ENCODE measurements around the gene C1QTNF2.

The C1QTNF2 gene

GRCh38 chr5:160369990-160370712, at the start of gene C1QTNF2:
TSS of gene C1QTNF2 (minus strand) at chr5:160370626. CDS start at chr5:160355011, 15,615 bp downstream.
- no peak for FAIRE-seq

GRCh38 chr5:160420331-160420610, 49.8 kb upstream of the C1QTNF2 start:
- FAIRE-seq, result no peak

GRCh38 chr5:160419458-160420330, 49.3 kb upstream of the C1QTNF2 start:
- no peak for FAIRE-seq

DNA sequence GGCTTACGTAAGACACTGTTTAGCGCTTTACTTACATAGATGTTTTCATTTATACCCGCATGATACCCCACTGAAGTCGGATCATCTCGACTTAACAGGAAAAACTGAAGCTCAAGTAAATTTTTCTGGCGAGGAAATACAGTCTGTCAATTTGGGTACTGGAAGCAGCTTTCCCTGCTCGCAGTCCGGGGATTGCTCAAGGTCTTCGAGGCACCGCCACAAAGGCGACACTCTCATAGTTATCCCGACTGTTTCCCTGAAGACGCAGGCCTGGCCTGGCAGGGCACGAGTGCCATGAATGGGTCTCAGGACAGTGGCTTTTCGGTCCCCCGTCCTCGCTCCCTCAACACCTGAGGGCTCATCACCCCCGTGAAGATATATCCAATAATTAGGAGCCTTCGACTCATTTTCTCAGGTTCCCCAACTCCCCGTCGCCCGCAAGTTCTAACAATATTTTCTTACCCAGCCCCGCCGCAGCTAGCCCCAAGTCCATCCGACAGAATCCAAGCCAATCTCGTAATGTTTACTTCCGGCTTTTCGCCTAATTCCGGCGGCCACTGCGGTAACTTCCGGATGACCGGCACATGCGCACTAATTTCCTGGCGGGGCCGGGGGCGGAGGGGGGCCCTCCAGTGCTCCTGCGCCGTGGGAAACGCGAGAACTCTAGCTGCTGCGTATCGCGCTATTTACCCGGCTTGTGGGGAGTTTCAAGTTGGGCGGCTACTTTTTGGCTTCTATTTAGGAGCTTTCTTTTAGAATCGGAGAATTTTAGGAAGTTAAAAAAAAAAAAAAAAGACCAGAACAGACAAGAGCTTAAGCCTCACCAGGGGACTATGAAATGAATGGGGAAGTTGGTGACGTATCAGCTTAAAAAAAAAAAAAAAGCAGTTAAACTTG, 48.4 kb upstream of the C1QTNF2 start, which contains the start of gene SLU7:
Gene SLU7 (minus strand): TSS at position 521 of the 897 bp plus-strand sequence. CDS start 3,787 bp downstream, outside the sequence.
- peak; percentile 91 for FAIRE-seq

DNA sequence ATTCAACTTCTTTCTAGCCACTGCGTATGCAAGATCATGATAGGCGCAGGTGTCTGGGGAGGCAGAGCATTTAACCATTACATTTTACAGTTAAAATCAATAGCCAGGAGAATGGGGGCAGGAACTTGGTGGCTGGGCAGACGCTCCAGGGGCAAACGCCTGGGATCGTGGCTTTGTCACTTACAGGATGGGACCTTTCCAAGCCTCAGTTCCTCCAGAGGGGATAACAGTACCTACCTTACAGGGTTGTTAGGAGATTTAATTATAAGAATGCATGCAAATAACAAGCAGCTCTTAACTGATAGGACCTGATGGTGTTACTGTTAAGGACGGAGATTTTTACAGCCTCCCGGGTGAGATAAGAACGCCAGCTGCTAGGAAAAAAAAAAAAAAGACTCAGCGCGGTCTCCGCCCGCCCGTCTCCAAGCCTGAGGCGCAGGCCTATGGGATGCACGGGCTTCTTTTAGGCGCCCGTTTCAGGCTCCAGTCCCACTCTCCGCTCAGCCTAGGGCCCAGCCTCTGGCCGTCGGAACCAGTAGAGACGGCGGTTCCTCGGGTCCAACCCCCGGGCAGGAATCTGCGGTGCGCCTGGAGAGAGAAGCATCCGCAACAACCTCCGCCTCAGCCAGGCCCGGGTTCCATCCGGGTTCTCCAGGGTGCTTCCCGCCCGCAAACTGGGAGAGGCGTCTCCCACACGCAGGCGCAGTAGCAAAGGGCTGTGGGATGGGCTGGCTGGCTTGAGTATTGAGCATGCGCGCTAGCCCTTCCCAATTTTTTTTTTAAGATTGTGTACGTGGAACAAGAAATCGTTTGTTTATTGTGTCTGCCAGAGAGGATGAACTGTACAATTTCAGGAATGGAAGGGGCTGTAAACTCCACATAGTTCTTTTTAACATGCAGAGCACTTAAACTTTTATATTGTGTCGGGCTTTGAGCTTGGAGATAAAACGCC, 29.3 kb upstream of the C1QTNF2 start, which contains the start of gene FAM200C:
Gene FAM200C (minus strand): TSS at position 653 of the 952 bp plus-strand sequence. CDS start 4,564 bp downstream, outside the sequence.
- peak; percentile 96 for FAIRE-seq

- peak; percentile 72 for FAIRE-seq
Observed at GRCh38 chr5:160398806-160399205, 28.4 kb upstream of the C1QTNF2 start.

GRCh38 chr5:160397492-160397891, 27.1 kb upstream of the C1QTNF2 start:
- no peak for FAIRE-seq

DNA sequence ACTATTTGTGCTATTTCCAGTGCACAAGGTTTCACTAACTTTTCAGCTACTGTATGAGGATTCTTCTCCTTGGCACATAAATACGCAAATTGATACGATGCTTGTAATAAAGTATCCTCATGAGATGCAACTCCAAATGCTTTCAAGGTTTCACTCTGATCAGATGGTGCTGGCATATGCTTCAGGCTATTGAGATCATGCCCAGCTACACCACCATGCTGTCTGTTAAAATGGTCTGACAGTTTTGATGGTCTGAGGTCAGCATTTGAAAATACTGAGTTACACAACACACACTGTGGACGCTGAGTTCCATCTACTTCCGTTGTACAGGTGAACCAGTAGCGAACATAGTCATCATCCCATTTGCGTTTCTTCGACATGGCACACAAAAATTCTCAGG, 24.7 kb upstream of the C1QTNF2 start:
- FAIRE-seq, result no peak

DNA sequence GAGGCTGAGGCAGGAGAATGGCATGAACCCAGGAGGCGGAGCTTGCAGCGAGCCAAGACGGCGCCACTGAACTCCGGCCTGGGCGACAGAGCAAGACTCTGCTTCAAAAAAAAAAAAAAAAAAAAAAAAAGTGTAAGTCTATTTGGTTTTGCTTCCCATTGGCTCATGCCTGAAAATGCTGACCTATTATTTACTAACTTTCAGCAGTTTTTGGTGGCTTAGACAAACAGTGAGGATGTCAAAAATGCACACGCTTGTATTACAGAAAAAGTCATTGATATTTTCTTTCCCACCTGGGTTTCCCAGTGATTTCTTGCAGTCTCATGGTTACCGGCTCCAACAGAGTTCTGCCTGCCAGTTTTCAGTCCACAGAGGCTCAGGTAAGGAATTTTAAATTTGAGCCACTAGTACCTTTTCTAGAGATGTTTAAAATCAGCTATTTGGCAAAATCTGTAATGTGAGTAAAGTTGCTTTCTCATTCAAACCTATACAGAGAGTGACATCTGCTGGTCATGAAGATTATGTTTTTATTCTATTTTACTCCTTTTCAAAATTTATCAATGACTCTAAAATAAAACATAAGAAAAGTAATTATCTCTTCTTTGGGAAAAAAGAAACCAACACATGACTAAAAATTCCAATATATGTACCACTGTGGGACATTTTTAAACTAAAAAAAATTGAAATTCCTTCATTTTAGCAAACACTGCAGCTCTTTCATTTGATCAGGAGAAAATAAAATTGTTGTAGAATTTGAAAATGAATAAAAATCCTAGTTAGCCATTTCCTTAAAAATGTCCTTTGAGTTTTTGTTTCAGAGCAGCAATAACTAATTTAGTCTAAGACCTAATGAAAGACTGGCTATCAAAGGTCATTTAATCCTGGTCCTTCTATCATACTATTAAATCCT, 20.6 kb upstream of the C1QTNF2 start:
- FAIRE-seq, result peak; percentile 98

DNA sequence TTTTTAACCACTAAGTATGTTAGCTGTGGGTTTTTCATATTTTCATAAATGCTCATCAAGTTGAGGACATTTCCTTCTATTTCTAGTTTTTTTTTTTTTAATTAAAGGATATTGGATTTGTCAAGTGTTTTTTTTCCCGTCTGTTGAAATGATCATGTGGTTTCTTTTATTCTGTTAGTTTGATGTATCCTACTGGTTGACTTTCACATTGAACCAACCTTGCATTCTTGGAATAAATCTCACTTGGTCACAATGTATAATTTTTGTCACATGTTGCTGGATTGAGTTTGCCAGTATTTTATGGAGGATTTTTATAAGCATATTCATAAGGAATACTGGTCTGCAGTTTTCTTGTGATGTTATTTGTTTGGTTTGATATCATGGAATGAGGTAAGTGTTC, 17.0 kb upstream of the C1QTNF2 start:
- FAIRE-seq, result no peak

GRCh38 chr5:160385496-160385895, 15.1 kb upstream of the C1QTNF2 start:
- no peak for FAIRE-seq

GRCh38 chr5:160384681-160385080, 14.3 kb upstream of the C1QTNF2 start:
- FAIRE-seq, result no peak

- FAIRE-seq, result no peak
Observed at GRCh38 chr5:160382346-160382745, 11.9 kb upstream of the C1QTNF2 start.

- FAIRE-seq, result no peak
Observed at GRCh38 chr5:160380041-160380440, 9.6 kb upstream of the C1QTNF2 start.

- no peak for FAIRE-seq
Observed at GRCh38 chr5:160379511-160379910, 9.1 kb upstream of the C1QTNF2 start.

- no peak for FAIRE-seq
Observed at GRCh38 chr5:160378330-160378729, 7.9 kb upstream of the C1QTNF2 start.

DNA sequence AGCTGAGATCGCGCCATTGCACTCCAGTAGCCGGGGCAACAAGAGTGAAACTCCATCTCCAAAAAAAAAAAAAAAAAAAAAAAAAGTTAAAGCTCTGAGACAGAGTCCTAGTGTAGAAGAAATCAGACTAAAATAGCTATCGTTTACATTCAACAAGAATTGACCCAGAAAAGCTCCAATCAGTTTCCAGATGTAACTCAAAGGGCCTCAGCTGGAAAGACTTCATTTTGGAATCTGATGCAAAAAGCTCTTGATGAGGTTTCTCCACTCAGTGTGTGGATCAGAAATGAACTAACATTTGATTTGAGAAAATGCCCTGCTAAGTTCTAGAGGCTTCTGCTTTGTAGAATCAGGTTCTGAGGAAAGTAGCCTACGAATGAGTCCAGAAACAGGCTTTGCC, 7.2 kb upstream of the C1QTNF2 start:
- no peak for FAIRE-seq

GRCh38 chr5:160376416-160376815, 6.0 kb upstream of the C1QTNF2 start:
- FAIRE-seq, result no peak

DNA sequence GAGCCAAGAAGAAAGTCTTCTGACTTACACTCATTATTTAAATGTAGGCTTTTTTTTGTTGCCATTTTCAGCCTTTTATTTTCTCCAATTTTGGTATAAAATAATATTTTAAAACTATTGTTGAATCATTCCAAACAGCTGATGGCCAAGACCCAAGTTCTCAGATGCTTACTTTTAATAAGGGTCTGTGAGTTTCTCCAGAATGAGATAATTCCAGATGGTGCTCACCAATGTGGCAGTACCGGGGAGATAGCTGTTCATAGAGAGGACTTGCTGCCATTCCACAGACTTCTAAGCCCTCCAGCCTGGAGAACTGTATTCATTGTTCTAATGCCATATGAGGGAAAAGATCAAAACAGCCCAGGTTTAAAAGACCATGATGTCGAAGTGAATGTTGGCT, 5.3 kb upstream of the C1QTNF2 start:
- no peak for FAIRE-seq

DNA sequence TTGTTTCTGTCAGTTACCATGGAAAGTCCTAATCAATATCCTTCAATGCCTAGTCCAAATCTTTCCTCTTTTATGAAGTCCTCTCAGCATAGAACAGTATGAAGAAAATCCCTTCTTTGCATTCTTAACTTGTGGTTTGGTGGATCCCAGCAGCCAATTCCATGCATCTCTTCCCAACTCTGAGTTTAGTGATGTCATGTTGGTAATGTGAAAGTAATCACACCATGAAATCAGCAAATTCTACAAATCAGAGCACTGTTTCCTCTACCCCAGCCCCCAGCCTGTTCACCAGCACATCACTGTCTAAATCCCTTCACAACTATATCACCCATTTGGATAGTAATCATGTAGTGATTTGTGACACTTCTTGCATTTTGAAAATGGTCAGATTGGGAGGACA, 4.7 kb upstream of the C1QTNF2 start:
- FAIRE-seq, result no peak

- no peak for FAIRE-seq
Observed at GRCh38 chr5:160371294-160371693, 868 bp upstream of the C1QTNF2 start.

Data from A204.1 (cell line).